Astrocyte of the hippocampus (primary cell): ENCODE results near the gene ATP8B1.
"Not testable (repeated sequence)": the region's sequence is repeated elsewhere in the genome, so short reads cannot be mapped to it uniquely, and the experiment has no call there.

Source experiments
- DNase-seq: peaks from one replicate; pipeline ENCODE4 v3.0.0; 2011; ENCODE audit warnings: low read depth, low spot score

ATP8B1 gene

DNA sequence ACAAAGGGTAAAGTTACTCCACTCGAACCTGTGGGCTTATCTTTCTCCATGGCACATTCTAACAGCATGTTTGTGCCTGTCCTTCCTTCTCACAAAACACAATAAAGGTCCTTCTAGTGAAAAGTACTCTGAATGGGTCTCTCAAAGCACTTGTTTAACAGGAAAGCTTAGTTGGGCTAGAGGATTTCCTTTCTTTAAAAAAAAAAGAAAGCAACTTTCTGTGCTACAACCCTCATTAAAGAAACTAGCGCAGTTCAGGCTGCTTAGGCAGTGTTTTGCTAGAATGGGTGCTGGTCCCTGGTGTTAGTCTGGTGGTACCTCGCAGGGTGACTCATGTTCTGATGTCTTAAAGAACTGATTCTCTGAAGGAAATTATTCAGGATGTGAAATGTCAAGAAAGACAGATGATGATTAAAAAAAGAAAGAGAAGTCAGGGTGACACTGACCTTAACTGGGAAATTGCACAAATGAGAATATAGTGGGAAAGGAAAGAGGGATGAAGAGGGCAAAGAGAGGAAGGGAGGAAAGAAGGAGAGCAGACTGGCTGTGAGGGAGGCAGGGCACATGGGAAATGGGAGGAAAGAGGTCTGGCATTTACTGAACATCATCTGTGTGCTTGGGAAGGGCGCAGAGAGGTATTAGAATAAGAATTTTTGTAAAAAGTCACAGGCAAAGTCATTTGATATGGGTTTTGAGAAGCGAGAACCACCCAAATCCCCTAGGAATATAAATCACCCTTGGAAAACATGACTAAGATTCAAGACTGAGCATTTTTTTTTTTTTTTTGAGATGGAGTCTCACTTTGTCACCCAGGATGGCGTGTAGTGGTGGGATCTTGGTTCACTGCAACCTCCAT is 74.9 kb downstream of the ATP8B1 start:
- DNase-seq: peak; percentile 42

DNA sequence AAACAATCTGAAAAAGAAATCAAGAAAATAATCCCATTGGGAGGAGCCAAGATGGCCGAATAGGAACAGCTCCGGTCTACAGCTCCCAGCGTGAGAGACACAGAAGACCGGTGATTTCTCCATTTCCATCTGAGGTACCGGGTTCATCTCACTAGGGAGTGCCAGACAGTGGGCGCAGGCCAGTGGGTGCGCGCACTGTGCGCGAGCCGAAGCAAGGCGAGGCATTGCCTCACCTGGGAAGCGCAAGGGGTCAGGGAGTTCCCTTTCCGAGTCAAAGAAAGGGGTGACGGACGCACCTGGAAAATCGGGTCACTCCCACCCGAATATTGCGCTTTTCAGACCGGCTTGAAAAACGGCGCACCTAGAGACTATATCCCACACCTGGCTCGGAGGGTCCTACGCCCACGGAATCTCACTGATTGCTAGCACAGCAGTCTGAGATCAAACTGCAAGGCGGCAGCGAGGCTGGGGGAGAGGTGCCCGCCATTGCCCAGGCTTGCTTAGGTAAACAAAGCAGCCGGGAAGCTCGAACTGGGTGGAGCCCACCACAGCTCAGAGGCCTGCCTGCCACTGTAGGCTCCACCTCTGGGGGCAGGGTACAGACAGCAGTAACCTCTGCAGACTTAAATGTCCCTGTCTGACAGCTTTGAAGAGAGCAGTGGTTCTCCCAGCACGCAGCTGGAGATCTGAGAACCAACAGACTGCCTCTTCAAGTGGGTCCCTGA is 83.7 kb downstream of the ATP8B1 start:
- not testable (repeated sequence) for DNase-seq

DNA sequence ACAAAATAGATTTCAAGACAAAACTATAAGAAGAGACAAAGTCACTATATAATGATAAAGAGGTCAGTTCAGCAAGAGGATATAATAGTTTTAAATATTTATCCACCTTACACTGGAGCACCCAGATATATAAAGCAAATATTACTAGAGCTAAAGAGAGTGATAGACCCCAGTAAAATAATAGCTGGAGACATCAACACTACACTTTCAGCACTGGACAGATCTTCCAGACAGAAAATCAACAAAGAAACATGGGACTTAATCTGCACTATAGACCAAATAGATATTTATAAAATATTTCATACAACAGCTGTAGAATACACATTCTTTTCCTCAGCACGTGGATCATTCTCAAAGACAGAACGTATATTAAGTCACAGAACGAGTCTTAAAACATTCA is 86.6 kb downstream of the ATP8B1 start:
- DNase-seq: no peak

DNA sequence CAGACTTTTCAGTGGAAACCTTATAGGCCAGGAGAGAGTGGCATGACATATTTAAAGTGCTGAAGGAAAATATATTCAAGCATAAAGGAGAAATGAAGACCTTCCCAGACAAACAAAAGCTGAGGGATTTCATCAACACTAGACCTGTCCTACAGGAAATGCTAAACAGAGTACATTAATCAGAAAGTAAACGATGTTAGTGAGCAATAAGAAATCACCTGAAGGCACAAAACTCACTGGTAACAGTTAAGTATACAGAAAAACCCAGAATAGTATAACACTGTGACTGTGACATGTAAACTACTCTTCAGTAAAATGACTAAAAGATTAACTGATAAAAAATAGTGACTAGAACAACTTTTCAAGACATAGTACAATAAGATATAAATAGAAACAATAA is 87.4 kb downstream of the ATP8B1 start:
- DNase-seq: no peak

DNA sequence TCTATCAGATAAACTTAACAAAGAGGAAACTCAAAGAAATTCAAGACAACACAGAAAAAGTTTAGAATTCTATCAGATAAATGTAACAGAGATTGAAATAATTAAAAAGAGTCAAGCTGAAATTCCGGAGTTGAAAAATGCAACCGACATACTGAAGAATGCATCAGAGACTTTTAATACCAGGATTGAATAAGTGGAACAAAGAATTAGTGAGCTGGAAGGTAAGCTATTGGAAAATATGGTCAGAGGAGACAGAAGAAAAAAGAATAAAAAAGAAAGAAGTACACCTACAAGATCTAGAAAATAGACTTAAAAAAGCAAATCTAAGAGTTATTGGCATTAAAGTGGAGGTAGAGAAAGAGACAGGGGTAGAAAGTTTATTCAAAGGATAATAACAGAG is 88.0 kb downstream of the ATP8B1 start:
- no peak for DNase-seq

DNA sequence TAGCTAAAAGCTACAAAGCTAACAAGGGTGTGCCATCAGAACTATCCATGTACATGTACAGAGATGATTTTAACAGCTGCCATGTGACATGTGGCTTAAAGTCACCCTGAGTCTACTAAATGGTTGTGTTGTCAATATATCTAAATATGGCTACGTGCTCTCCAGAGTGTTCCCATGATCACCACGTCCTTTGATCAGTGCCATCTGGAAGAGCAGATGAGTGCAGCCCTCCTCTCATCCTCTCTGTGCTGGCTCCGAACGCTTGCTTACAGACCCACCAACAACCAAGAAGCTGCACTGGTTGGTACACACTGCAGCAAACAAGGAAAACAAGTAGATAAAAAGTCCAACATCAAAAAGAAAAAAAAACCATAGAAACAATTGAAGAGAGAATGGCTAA is 92.9 kb downstream of the ATP8B1 start:
- no peak for DNase-seq

DNA sequence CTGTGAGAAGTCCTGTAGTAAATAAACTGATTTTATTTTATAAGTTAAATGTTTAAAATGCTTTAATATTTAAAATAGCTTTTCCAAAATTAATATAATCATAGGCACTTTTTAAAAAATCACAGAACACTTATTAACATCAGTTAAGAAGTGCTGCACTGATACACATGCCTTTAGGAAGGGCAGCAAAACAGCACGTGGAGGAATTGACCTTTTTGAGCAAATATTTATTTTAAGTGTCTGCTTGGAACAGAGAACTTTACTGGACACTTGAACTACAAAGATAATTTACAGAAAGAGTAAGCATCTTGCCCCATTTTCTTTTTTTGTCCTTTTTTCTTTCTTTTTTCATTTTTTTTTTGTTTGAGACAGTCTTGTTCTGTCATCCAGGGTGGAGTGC is 93.8 kb downstream of the ATP8B1 start:
- DNase-seq: no peak

DNA sequence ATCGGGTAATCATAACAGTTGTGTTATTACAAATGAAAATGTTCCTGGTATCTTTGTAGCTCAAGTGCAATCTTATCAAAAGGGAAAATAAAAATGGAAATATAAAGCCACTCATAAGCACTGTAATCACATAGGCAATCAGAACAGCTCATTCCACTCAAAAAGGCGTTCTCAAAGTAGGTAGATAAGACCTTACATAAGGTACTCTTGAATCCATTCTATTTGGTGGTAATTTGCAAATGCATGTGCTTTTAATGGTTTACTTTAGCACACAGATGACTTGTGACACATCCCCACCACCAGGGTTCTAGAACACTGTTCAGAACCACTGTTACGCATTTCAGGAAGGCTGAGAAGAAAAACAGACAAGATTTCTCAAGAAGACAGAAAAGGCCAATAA is 94.8 kb downstream of the ATP8B1 start:
- no peak for DNase-seq

DNA sequence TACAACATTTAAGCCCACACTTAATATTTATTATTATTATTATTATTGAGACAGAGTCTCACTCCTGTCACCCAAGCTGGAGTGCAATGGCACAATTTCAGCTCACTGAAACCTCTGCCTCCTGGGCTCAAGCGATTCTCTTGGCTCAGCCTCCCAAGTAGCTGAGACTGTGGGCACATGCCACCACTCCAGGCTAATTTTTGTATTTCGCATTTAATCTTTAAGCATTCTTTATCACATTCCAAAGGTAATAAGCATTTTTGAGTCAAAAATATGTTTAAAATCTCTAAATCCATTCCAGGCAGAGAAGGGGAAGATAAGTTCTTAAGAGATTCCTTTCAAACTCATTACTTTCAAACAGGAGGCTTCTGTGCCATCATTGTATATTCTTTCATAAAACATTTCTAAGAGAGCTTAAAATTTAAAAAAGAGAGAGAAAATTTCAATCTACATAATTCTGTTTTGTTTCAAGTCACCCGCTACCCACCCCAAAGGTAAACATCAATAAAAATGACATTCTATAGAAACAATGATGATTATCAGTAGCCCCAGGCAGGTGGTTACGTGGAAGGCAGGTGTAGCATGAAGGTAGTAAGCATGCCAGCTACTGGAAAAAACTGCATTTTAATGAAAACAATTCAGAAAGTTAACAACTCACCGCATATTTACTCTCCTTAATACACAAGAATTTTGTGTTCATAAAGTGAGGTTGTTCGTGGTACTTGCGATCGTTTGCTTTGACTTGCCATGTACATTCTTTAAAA is 97.1 kb downstream of the ATP8B1 start:
- DNase-seq: no peak

DNA sequence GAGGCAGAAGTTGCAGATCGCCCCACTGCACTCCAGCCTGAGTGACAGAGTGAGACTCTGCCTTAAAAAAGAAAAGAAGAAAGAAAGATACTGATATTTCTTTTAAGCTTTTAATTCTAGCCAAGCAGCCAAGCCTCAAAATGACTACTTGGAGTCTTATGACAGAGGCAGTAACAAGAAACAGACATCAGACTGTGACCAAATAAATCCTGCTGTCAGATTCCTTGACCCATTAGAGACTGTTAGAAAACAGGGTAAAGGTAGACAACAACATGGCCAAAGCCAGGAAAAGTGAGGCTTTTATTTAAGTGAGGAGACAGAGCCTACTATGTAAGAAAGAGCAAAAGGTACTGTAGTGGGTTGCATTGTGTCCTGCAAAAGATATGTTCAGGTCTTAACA is 98.1 kb downstream of the ATP8B1 start:
- no peak for DNase-seq

DNA sequence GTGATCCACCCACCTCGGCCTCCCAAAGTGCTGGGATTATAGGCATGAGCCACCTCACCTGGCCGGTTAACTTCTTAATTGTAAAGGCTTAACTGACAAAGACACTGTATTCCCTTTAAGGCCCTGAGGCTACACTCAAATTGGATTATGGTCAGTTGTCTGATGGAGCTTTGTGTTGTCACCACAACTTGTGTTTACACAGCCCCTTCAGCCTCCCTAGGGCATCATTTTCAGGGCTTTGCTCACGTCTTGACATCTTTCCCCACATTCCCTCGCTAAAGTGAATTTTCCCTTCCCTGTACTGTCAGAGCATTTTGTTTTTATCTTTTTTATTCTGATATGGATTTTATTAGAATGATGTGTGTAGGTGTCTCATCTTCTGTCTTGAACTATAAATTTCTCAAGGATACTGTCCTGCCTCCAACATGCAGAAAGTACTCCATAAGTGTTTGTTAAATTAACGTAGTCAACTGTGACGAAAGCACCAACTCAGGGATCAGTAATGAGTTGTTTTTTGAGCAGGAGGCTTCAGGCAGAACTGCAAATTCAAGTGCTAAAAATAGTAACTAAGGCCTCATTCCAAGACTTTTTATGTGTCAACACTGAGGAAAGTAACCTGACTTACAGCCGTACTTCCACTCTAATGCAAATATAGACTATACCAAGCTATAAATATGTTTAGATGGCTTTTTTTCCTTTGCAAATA is 104.4 kb downstream of the ATP8B1 start:
- DNase-seq: peak; percentile 78

DNA sequence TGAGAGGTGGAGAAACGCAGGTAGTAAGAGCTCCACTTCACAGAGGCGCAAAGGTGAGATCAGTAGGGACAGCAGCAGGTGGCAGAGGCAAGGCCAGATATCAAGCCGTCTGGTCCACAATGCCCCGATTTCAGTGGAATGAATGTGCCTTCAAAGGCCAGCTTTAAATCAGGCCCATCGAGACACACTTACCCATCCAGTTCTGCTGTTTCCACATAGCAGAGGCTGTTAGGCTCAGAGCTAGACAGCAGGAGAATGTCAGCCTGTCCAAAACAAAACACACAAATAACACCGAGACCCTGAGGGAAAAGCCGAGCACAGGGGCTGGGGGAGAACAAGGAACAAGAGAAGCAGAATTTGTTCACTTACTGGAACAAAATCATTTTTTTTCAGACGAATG is 105.7 kb downstream of the ATP8B1 start:
- no peak for DNase-seq

DNA sequence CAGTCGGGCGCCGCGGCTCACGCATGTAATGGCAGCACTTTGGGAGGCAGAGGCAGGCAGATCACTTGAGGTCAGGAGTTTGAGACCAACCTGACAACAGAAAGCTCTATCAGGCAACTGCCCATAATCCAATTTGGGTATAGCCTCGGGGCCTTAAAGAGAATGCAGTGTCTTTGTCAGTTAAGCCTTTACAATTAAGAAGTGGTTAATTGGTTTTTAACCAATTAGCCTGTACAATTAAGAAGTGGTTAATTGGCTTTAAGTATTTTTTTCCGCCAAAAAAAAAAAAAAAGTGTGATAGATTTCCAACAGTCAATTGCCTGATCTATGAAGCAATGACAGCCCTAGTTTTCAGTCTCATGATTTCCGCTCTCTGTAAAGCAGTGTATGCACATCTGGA is 106.8 kb downstream of the ATP8B1 start:
- no peak for DNase-seq

DNA sequence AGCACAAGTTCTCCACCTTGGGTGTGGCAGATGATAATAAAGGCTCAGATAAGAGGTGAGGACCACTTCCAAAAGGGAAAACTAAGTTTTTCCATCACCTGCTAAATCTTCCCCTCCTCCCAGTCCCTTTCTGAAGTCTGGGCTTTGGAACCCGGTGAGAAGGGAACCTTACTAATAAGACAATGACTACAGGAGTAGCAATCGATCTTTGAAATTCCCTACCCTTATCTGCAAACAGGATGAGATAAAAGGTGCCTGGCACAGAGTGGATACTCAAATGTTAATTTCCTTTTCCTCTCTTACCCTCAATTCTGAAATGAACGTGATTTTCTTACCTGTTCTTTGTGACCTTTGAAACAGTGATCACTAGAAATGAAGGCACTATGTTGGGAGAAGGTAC is 111.8 kb downstream of the ATP8B1 start:
- DNase-seq: no peak

DNA sequence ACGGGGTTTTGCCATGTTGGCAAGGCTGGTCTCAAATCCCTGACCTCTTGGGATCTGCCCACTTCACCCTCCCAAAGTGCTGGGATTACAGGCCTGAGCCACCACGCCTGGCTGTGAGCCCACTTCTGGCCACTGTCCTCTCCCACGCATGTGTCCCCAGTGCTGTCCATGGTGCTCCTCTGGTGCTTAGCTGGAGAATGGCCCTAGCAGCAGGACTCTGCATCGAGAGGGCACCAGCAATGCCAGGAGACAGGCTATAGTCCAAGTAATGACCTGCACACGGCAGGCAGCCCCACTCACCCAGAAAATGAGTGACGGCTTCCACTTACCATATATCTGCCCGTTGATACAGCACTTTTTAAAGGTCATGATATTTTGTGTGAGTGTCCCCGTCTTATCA is 115.1 kb downstream of the ATP8B1 start:
- no peak for DNase-seq

DNA sequence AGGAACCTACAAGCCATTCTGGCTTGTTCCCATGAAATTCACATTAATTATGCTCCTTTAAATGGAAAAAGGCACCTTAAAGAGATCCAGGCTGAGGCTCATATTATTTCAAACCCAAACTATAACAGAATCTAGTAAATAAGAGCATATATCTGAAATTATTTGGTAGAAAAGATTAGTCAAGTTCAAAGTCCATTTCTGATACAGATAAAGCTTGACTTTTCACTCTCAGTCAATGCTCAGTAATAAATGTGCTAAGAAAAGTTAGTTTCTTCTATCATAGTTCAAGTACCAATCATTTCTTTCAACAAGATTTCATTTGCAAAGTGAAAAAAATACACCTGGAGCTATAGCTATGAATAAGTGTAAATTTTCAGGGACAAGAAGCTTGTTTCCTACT is 119.6 kb downstream of the ATP8B1 start:
- DNase-seq: no peak

DNA sequence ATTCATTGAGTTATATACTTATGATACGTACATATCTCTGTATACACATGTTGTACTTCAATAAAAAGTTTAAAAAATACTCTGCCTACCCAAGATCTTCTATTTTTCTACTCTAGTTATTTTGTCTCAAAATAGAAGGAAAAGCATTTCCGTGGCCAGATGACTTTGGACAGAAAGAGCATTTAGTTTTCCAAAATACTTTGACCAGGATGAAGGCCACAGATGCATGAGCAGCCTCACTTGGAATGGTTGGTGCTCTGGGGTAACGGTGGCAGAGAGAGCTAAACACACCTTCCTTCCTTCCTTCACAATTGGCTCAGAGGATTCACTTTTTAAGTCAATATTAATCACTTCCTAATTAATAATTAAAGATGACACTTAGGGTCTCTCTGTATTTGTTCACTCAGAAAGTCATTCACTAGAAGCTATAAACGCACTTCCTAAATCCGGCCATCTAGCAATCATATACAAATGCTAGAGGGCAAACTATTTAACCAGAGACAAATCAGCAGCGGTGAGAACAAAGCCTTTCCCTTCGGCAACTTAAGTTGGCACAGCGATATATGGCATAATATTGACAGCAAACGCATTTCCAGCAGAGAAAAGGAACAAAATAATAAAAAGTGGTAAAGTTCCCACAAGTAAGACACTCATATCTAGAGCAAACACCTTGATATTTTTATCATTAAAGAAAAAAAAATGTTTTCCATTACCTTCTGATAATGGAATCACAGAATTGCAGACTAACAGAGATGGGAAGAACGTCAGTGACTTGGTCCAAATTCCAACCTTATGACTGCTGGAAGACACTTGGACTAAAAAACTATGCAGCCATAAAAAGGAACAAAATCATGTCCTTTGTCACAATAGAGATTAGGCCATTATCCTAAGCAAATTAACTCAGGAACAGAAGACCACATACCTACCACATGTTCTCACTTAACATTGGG is 125.6 kb downstream of the ATP8B1 start:
- no peak for DNase-seq

DNA sequence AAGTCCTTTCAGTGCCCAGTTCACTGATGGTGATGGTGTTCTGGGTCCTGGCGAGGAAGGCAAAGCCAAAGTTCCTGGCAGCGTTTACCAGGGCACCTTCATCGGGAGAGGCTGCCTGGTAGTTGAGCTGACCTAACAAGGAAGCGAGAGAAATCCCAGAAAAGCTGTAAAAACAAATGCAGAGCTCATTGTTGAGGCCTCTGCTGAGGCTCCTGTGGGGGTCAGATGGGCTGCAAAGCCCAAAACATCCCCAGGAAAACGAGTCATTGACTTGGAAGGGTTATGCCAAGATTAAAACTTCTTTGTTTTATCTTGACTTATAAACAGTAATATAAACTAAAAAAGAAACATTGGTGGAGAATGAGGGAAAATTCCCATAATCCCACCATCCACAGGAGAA is 128.2 kb downstream of the ATP8B1 start:
- DNase-seq: no peak

DNA sequence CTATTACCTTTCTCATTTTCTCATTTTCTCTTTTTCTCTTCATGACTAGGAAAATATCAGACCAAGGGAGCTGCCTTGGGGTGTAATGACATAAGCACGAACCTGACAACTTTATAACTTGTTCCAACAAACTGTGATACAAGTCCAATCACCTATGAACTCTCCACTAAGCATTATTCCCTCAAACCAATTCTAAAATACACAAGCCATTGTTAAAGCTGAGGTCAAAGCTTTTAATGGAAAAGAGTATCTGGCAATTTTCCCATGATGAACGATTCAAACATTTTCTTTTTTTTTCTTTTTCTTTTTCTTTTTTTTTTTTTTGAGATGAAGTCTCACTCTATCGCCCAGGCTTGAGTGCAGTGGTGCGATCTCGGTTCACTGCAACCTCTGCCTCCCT is 133.1 kb downstream of the ATP8B1 start:
- DNase-seq: no peak

DNA sequence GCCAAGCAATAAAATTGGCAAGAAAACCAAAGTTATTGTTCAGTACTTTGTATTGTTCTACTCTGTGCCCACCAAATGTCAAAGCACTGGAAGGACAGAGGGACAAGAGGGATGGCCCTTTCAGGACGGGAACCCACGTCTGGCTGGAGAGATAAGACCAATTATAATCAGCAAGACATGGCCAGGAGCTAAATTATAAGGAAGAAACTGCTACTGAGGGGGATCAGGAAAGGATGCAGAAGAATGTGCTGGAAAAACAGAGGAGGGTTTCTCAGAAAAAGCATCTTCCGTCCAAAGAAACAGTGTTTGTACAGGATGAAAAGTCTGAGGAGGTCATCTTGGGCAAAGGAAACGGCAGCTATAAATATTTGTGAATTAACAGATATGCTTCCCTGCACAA is 135.1 kb downstream of the ATP8B1 start:
- no peak for DNase-seq
